ENCODE results near the gene CLMN.
A peak's percentile ranks its signal among the peaks of the same experiment; 100 is the strongest.

The CLMN gene

DNA sequence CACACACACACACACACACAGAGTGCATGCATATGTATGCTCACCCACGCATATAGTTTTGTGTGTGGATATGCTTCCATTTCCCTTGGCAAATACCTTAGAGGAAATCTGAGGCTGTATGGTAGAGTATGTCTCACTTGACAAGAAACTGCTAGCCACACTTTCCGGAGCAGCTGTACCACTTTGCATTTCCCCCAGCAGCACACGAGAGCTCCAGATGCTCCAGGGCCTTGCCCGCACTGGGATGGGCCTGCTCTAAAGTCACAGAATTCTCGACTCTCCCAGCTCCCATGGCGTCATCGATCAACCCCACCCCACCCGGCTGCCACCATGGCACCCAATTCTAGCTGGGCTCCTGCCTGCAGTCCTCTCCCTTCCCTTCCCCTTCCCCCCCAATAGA, 21.9 kb downstream of the CLMN start:
- TF ChIP-seq POLR2A (IDR thresholded peaks at IDR 0.05; ENCODE audit: low read depth, low read length), result no peak
- DNase-seq (ENCODE audit: insufficient read length, low spot score), result no peak
- no peak for FAIRE-seq

DNA sequence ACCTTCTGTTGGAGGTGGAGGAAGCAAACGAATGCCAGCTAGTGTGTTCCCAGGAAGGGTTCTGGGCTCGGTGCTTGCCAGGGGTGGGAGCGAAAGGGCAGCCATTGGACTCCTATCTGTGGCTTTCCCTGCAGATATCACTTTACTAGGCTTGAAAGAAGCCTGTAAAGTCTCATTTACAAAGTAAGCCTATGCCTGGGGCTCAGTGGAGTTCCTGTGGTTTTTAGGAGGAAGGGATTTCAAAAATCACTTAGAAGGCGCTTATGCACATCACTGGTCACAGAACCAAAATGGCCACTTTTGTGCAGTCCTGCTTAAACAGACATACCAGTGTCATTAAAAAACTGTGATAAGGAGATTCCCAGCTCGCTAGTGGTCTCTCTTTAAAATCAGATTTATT, 22.7 kb downstream of the CLMN start:
- FAIRE-seq, result no peak
- DNase-seq (ENCODE audit: insufficient read length, low spot score), result no peak
- no peak for TF ChIP-seq POLR2A (IDR thresholded peaks at IDR 0.05; ENCODE audit: low read depth, low read length)

DNA sequence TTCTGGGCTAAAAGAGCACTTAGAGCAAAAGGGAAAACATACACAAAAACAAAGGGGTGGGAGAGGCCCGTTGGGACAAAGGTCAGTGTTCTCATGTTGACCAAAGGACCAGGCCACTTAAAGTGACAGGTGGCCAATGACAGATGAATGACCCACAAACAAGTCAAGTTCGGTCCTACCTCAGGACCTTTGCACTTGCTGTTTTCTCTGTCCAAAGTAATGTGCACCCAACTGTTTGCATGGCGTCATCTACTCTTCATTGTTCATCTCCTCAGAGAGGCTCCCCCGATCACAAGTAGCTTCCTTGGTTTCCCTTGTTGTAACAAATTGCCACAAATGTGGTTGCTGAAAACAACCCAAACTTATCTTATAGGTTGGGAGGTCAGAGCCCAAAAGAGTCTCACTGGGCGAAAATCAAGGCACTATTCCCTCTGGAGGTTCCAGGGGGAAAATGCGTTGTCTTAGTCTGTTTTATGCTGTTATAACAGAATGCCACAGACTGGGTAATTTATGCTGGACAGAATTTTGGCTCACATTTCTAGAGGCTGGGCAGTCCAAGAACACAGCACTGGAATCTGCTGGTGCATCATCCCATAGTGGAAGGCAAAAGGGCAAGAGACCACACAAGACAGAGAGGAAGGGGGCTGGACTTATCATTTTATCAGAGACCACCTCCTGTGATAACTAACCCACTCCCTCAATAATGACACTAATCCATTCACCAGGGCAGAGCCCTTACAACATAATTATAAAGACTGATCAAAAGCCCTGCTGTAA, 23.9 kb downstream of the CLMN start:
- TF ChIP-seq POLR2A (IDR thresholded peaks at IDR 0.05; ENCODE audit: low read depth, low read length), result no peak
- FAIRE-seq (no peak), DNase-seq (ENCODE audit: insufficient read length, low spot score) (no peak)

GRCh38 chr14:95294834-95295599, 24.7 kb downstream of the CLMN start:
- no peak for DNase-seq (ENCODE audit: insufficient read length, low spot score)
- no peak for TF ChIP-seq POLR2A (IDR thresholded peaks at IDR 0.05; ENCODE audit: low read depth, low read length)
- peak; percentile 80 for FAIRE-seq

DNA sequence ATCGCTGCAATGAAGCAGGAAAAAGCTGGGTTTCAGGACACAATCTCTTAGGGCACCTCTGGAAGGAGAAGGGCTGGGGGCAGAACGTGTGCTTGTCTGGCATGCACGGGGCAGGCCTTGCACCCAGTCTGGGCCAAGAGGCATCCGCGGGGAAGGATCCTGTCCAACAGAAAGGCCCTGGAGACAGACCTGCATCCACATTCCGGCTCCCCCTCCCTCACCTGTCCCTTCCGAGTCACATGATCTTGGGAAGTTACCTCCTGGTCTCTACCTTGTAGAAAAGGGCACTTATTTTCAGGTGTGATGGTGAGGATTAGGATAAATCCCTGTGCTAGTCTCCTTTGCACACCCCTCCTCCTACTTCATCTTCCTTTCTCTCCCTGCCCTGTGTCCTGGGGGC, 25.4 kb downstream of the CLMN start:
- DNase-seq (ENCODE audit: insufficient read length, low spot score), result no peak
- TF ChIP-seq POLR2A (IDR thresholded peaks at IDR 0.05; ENCODE audit: low read depth, low read length), result no peak
- no peak for FAIRE-seq

GRCh38 chr14:95293449-95293848, 26.3 kb downstream of the CLMN start:
- FAIRE-seq, result no peak
- no peak for TF ChIP-seq POLR2A (IDR thresholded peaks at IDR 0.05; ENCODE audit: low read depth, low read length)
- no peak for DNase-seq (ENCODE audit: insufficient read length, low spot score)

DNA sequence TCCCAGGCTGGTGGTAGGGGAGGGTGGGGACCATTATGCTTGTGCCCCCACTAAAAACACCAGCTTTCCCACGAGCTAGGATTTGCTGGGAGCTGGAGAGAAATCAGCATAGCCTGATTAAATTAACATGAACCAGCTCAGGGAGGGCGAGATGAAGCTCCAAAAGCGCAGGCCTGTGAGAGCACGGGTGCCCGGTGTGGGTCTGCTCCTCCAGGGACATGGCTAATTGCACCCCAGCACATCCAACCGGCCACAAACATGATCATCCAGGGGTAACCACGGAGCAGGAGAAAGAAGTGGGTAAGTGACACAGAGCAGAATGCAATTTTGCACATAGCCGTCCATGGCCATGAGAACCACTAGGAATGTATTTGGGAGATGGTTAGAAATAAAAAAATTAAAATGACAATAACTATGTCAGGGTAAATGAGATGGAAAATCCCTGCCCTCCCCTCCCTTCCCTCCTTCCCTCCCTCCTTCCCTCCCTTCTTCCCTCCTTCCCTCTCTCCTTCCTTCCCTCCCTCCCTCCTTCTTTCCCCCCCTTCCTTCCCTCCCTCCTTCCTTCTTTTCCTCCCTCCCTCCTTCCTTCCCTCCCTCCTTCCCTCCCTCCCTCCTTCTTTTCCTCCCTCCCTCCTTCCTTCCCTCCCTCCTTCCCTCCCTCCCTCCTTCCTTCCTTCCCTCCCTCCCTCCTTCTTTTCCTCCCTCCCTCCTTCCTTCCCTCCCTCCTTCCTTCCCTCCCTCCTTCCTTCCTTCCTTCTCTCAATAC, 26.9 kb downstream of the CLMN start:
- DNase-seq (ENCODE audit: insufficient read length, low spot score) (no peak), FAIRE-seq (no peak)
- TF ChIP-seq POLR2A (IDR thresholded peaks at IDR 0.05; ENCODE audit: low read depth, low read length), result no peak

- peak; percentile 27 for FAIRE-seq
- no peak for TF ChIP-seq POLR2A (IDR thresholded peaks at IDR 0.05; ENCODE audit: low read depth, low read length)
- DNase-seq (ENCODE audit: insufficient read length, low spot score), result no peak
Measured at GRCh38 chr14:95291859-95292542, 27.7 kb downstream of the CLMN start.

DNA sequence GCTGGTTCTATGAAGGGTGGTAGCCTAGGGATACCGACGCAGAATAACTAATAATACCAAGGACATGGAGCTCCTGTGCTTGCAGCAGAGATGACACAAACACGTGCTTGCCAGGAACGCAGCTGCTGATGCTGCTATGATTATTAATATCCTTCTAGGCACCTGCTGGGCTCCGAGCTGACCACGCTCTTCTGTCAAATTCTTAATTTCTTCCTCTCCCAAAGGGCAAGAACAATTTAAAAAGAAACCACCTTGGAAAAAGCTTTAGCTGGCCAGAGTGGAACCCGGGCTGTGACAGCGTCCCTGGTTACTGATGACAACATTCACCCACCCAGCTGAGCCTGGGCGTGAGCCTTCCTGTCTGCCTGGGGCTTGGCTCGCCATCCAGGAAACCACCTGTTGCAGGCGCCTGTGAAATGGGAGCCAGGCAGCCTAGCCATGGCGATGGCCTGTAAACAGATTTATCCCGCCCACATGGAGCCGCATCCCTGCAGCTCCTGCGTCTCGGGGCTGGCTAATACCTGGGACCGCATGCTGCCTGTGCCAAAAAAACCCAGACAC, 28.8 kb downstream of the CLMN start:
- no peak for TF ChIP-seq POLR2A (IDR thresholded peaks at IDR 0.05; ENCODE audit: low read depth, low read length)
- DNase-seq (ENCODE audit: insufficient read length, low spot score) (no peak), FAIRE-seq (no peak)

DNA sequence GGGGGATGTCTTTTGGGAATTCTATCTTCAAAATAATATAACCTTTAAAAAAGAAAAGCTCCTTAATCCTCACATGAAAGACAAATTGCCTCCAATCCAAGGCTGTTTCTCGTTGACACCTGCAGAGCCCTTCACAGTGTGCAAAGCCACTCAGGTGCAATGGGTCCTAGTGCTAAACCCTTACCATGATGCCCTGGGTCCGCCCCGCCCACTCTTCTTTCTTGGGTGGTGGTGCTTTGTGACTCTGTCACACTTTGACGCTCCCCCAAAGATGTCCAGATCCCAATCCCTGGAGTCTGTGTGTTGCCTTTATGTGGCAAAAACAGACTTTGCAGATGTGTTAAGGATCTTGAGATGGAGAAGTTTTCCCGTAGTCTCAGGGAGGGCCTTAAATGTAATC, 29.7 kb downstream of the CLMN start:
- DNase-seq (ENCODE audit: insufficient read length, low spot score) (no peak), FAIRE-seq (no peak)
- no peak for TF ChIP-seq POLR2A (IDR thresholded peaks at IDR 0.05; ENCODE audit: low read depth, low read length)

GRCh38 chr14:95289323-95290010, 30.2 kb downstream of the CLMN start:
- FAIRE-seq, result no peak
- DNase-seq (ENCODE audit: insufficient read length, low spot score), result no peak
- no peak for TF ChIP-seq POLR2A (IDR thresholded peaks at IDR 0.05; ENCODE audit: low read depth, low read length)

DNA sequence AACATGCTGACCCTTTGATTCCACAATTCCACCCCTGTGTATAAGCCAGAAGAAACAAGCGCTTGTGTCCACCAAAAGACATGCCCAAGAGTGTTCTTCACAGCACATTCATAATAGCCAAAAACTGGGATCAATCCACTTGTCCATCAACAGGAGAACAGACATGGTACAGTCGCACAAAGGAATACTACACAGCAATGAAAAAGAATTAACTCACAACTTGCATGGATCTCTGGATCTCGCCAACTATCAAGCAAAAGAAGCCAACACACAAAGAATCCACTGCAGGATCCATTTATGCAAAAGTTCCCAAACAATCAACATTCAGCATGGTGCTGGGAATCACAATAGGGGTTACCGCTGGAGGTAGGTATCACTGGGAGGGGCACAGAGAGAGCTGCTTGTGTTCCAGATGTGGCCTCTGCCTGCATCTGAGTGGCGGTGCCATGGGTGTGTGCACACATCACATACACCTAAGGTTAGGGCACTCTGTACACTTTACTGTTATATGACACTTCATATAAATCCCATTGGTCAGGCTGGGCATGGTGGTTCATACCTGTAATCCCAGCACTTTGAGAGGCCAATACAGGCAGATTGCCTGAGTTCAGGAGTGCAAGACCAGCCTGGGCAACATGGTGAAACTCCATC, 30.9 kb downstream of the CLMN start:
- FAIRE-seq (no peak), DNase-seq (ENCODE audit: insufficient read length, low spot score) (no peak)
- no peak for TF ChIP-seq POLR2A (IDR thresholded peaks at IDR 0.05; ENCODE audit: low read depth, low read length)

Data from H54 (cell line).